IPS-20b (cell line): ENCODE results near the gene TIMM9.
A peak's percentile ranks its signal among the peaks of the same experiment; 100 is the strongest.

Experiments
- H3K27ac ChIP-seq: one replicate; pipeline ENCODE4 v1.5.1; 2013; ENCODE audit warnings: low read length
- H3K27me3 ChIP-seq: 2 replicates; pipeline ENCODE4 v1.6.1; 2013; ENCODE audit warnings: mild to moderate bottlenecking, low read length, inconsistent platforms; ENCODE audit not compliant: insufficient read depth
- H3K36me3 ChIP-seq: 2 replicates; pipeline ENCODE4 v1.6.1; 2013; ENCODE audit warnings: low read depth, mild to moderate bottlenecking, inconsistent platforms, low read length, moderate library complexity; ENCODE audit not compliant: insufficient read depth
- H3K4me1 ChIP-seq: 2 replicates; pipeline ENCODE4 v1.6.1; 2013; ENCODE audit warnings: mild to moderate bottlenecking, control low read depth, inconsistent platforms, low read length, moderate library complexity; ENCODE audit not compliant: insufficient read depth
- H3K4me3 ChIP-seq: 2 replicates; pipeline ENCODE4 v1.5.1; 2013; ENCODE audit warnings: mild to moderate bottlenecking, low read length, inconsistent platforms
- H3K9ac ChIP-seq: 2 replicates; pipeline ENCODE4 v1.6.1; 2013; ENCODE audit warnings: low read depth, mild to moderate bottlenecking, inconsistent platforms, low read length, moderate library complexity
- H3K9me3 ChIP-seq: 2 replicates; pipeline ENCODE4 v1.6.1; 2013; ENCODE audit warnings: mild to moderate bottlenecking, low read depth, low read length, inconsistent platforms; ENCODE audit not compliant: insufficient read depth

The TIMM9 gene

GRCh38 chr14:58427281-58428117 lies at the start of gene TIMM9, which contains the start of gene KIAA0586:
Gene TIMM9, minus strand, starts transcription at chr14:58427531. Its CDS starts 15,586 bp downstream, at chr14:58411945.
Gene KIAA0586, plus strand, starts transcription at chr14:58427719. Its CDS starts 546 bp downstream, at chr14:58428265.
- Histone ChIP-seq H3K9ac (peak within 1 kb of the TSS; percentile 84), H3K27me3 (no peaks in the 10 kb centered on the region), H3K36me3 (peaks cover 32% of the 10 kb centered on the region), H3K9me3 (no peaks in the 10 kb centered on the region), H3K27ac (peak within 1 kb of the TSS; percentile 63), H3K4me1 (peaks cover 11% of the 10 kb centered on the region; the same call in 1 of the 2 replicates), H3K4me3 (peak within 1 kb of the TSS; percentile 85)

- Histone ChIP-seq H3K4me1 (no peaks in the 10 kb centered on the region), H3K9ac (no peak overlapping the region), H3K4me3 (no peak overlapping the region), H3K9me3 (no peaks in the 10 kb centered on the region), H3K27me3 (no peaks in the 10 kb centered on the region), H3K36me3 (peaks cover 29% of the 10 kb centered on the region), H3K27ac (no peak overlapping the region)
Measured at GRCh38 chr14:58476320-58476719, 49.0 kb upstream of the TIMM9 start.

GRCh38 chr14:58469309-58469708 lies 42.0 kb upstream of the TIMM9 start:
- H3K4me1 ChIP-seq: no peaks in the 10 kb centered on the region
- no peak overlapping the region for H3K9ac ChIP-seq
- peaks cover 43% of the 10 kb centered on the region for H3K36me3 ChIP-seq
- no peak overlapping the region for H3K4me3 ChIP-seq
- H3K27ac ChIP-seq: no peak overlapping the region
- no peaks in the 10 kb centered on the region for H3K9me3 ChIP-seq
- H3K27me3 ChIP-seq: no peaks in the 10 kb centered on the region

- Histone ChIP-seq H3K27me3 (no peaks in the 10 kb centered on the region), H3K36me3 (peaks cover 43% of the 10 kb centered on the region)
Measured at GRCh38 chr14:58467575-58467974, 40.2 kb upstream of the TIMM9 start.

GRCh38 chr14:58466459-58466858 lies 39.1 kb upstream of the TIMM9 start:
- no peaks in the 10 kb centered on the region for H3K4me1 ChIP-seq
- no peaks in the 10 kb centered on the region for H3K9me3 ChIP-seq
- H3K9ac ChIP-seq: no peak overlapping the region
- H3K4me3 ChIP-seq: no peak overlapping the region
- H3K36me3 ChIP-seq: peaks cover 50% of the 10 kb centered on the region
- H3K27ac ChIP-seq: no peak overlapping the region
- H3K27me3 ChIP-seq: no peaks in the 10 kb centered on the region

More at GRCh38 chr14:58467575-58467974, 40.2 kb upstream of the TIMM9 start:
- no peaks in the 10 kb centered on the region for H3K9me3 ChIP-seq
- H3K9ac ChIP-seq: no peak overlapping the region
- H3K4me1 ChIP-seq: no peaks in the 10 kb centered on the region
- H3K4me3 ChIP-seq: no peak overlapping the region
- no peak overlapping the region for H3K27ac ChIP-seq

GRCh38 chr14:58465421-58465820 lies 38.1 kb upstream of the TIMM9 start:
- H3K27ac ChIP-seq: no peak overlapping the region
- no peak overlapping the region for H3K4me3 ChIP-seq
- no peaks in the 10 kb centered on the region for H3K27me3 ChIP-seq
- no peaks in the 10 kb centered on the region for H3K9me3 ChIP-seq
- no peak overlapping the region for H3K9ac ChIP-seq
- H3K36me3 ChIP-seq: peaks cover 51% of the 10 kb centered on the region
- H3K4me1 ChIP-seq: no peaks in the 10 kb centered on the region

- Histone ChIP-seq H3K36me3 (peaks cover 56% of the 10 kb centered on the region), H3K4me1 (no peaks in the 10 kb centered on the region), H3K27ac (no peak overlapping the region), H3K27me3 (no peaks in the 10 kb centered on the region), H3K4me3 (no peak overlapping the region), H3K9me3 (no peaks in the 10 kb centered on the region), H3K9ac (no peak overlapping the region)
Measured at GRCh38 chr14:58464652-58465051, 37.3 kb upstream of the TIMM9 start.

GRCh38 chr14:58463147-58463546 lies 35.8 kb upstream of the TIMM9 start:
- no peak overlapping the region for H3K4me3 ChIP-seq
- no peaks in the 10 kb centered on the region for H3K27me3 ChIP-seq
- H3K9ac ChIP-seq: no peak overlapping the region
- no peaks in the 10 kb centered on the region for H3K9me3 ChIP-seq
- no peak overlapping the region for H3K27ac ChIP-seq
- H3K36me3 ChIP-seq: peaks cover 53% of the 10 kb centered on the region
- H3K4me1 ChIP-seq: no peaks in the 10 kb centered on the region

GRCh38 chr14:58460772-58461171 lies 33.4 kb upstream of the TIMM9 start:
- Histone ChIP-seq H3K9ac (no peak overlapping the region), H3K36me3 (peaks cover 54% of the 10 kb centered on the region), H3K27ac (no peak overlapping the region), H3K9me3 (no peaks in the 10 kb centered on the region), H3K27me3 (no peaks in the 10 kb centered on the region), H3K4me3 (no peak overlapping the region), H3K4me1 (no peaks in the 10 kb centered on the region; the same call in 1 of the 2 replicates)

GRCh38 chr14:58455593-58456265 lies 28.4 kb upstream of the TIMM9 start:
- H3K27ac ChIP-seq: no peak overlapping the region

GRCh38 chr14:58444627-58445026 lies 17.3 kb upstream of the TIMM9 start:
- H3K4me3 ChIP-seq: no peak overlapping the region
- no peak overlapping the region for H3K9ac ChIP-seq
- H3K36me3 ChIP-seq: peaks cover 45% of the 10 kb centered on the region
- no peaks in the 10 kb centered on the region for H3K4me1 ChIP-seq
- H3K9me3 ChIP-seq: no peaks in the 10 kb centered on the region
- no peaks in the 10 kb centered on the region for H3K27me3 ChIP-seq
- no peak overlapping the region for H3K27ac ChIP-seq

More at GRCh38 chr14:58455593-58456265, 28.4 kb upstream of the TIMM9 start:
- no peak overlapping the region; the same call in 1 of the 2 replicates for H3K9ac ChIP-seq
- H3K4me3 ChIP-seq: no peak overlapping the region
- no peaks in the 10 kb centered on the region; the same call in 1 of the 2 replicates for H3K4me1 ChIP-seq
- no peaks in the 10 kb centered on the region for H3K9me3 ChIP-seq
- H3K36me3 ChIP-seq: peaks cover 54% of the 10 kb centered on the region
- no peaks in the 10 kb centered on the region for H3K27me3 ChIP-seq
